DOHH2 (cell line): ENCODE data around the gene GATAD2B.

Source experiments
- H3F3A ChIP-seq: fragments of 200-600 bp; sonication (generic), shearing (Covaris generic); 2 replicates; pipeline ENCODE4 v1.6.0; 2016; ENCODE audit warnings: antibody characterized with exemption, mild to moderate bottlenecking; ENCODE audit not compliant: control insufficient read depth, insufficient read depth
- H3K27ac ChIP-seq: fragments of 200-600 bp; sonication (generic); 2 replicates; pipeline ENCODE4 v1.5.1; 2014; ENCODE audit warnings: low read depth, mild to moderate bottlenecking, low read length, moderate library complexity
- H3K27me3 ChIP-seq: fragments of 200-600 bp; sonication (generic); 2 replicates; pipeline ENCODE4 v1.6.1; 2014; ENCODE audit warnings: mild to moderate bottlenecking, low read length, mixed read lengths; ENCODE audit not compliant: control insufficient read depth
- H3K36me3 ChIP-seq: fragments of 200-600 bp; sonication (generic); 2 replicates; pipeline ENCODE4 v1.6.1; 2014; ENCODE audit warnings: mild to moderate bottlenecking, low read length, moderate library complexity, mixed read lengths; ENCODE audit not compliant: control insufficient read depth
- H3K4me1 ChIP-seq: fragments of 200-600 bp; sonication (generic); 2 replicates; pipeline ENCODE4 v1.6.1; 2014; ENCODE audit warnings: mild to moderate bottlenecking, low read length, mixed read lengths; ENCODE audit not compliant: control insufficient read depth
- H3K4me2 ChIP-seq: fragments of 200-600 bp; sonication (generic); 2 replicates; pipeline ENCODE4 v1.6.0; 2014; ENCODE audit warnings: mild to moderate bottlenecking, low read length, moderate library complexity
- H3K4me3 ChIP-seq: fragments of 200-600 bp; sonication (generic); 2 replicates; pipeline ENCODE4 v1.5.1; 2014; ENCODE audit warnings: mild to moderate bottlenecking, low read length, mixed read lengths
- H3K79me2 ChIP-seq: fragments of 200-600 bp; sonication (generic); 2 replicates; pipeline ENCODE4 v1.6.1; 2014; ENCODE audit warnings: mild to moderate bottlenecking, low read length, mixed read lengths; ENCODE audit not compliant: control insufficient read depth
- H3K9me2 ChIP-seq: fragments of 200-600 bp; sonication (generic); replicated peaks from 2 replicates; pipeline ENCODE4 v1.6.1; 2014; ENCODE audit warnings: mild to moderate bottlenecking, low read length, mixed read lengths; ENCODE audit not compliant: control insufficient read depth
- H3K9me3 ChIP-seq: fragments of 200-600 bp; sonication (generic); 2 replicates; pipeline ENCODE4 v1.6.1; 2014; ENCODE audit warnings: antibody characterized with exemption, low read length, mixed read lengths; ENCODE audit not compliant: control insufficient read depth, insufficient read depth
- H4K20me1 ChIP-seq: fragments of 200-600 bp; sonication (generic); 2 replicates; pipeline ENCODE4 v1.6.0; 2014; ENCODE audit warnings: low read depth, mild to moderate bottlenecking, antibody characterized with exemption, low read length, moderate library complexity; ENCODE audit not compliant: control insufficient read depth, insufficient read depth
- CTCF ChIP-seq: fragments of 200-600 bp; sonication (generic); IDR thresholded peaks from one replicate; pipeline ENCODE4 v1.5.1; 2014; ENCODE audit warnings: antibody characterized with exemption, mild to moderate bottlenecking, low read depth, low read length; ENCODE audit not compliant: poor library complexity, severe bottlenecking
- EZH2phosphoT487 ChIP-seq: fragments of 200-600 bp; sonication (generic); IDR thresholded peaks from 2 replicates; pipeline ENCODE4 v1.6.1; 2017; ENCODE audit warnings: borderline replicate concordance, mild to moderate bottlenecking, antibody characterized with exemption, low read length, moderate library complexity, mixed read lengths

Gene GATAD2B

GRCh38 chr1:153922972-153923925 is at the start of gene GATAD2B:
Gene GATAD2B (minus strand): TSS chr1:153922972. CDS start chr1:153828347, 94,625 bp downstream.
- H3K27me3 ChIP-seq, result no peaks in the 10 kb centered on the region
- TF ChIP-seq EZH2phosphoT487 (no peak), CTCF (no peak)

GRCh38 chr1:153970346-153970745 is 47.6 kb upstream of the GATAD2B start:
- TF ChIP-seq CTCF (no peak), EZH2phosphoT487 (no peak)
- no peaks in the 10 kb centered on the region for H4K20me1 ChIP-seq
- peaks cover 33% of the 10 kb centered on the region for H3F3A ChIP-seq
- no peak overlapping the region for H3K27ac ChIP-seq
- H3K9me2 ChIP-seq, result no peaks in the 10 kb centered on the region
- H3K4me3 ChIP-seq, result no peak overlapping the region
- no peaks in the 10 kb centered on the region for H3K9me3 ChIP-seq
- peaks cover 25% of the 10 kb centered on the region for H3K4me1 ChIP-seq
- H3K79me2 ChIP-seq, result peaks cover 34% of the 10 kb centered on the region
- peaks cover 32% of the 10 kb centered on the region for H3K36me3 ChIP-seq
- no peaks in the 10 kb centered on the region for H3K27me3 ChIP-seq
- H3K4me2 ChIP-seq, result no peak overlapping the region

More at GRCh38 chr1:153922972-153923925, at the start of gene GATAD2B:
- H3K9me3 ChIP-seq, result no peaks in the 10 kb centered on the region
- H3K9me2 ChIP-seq, result no peaks in the 10 kb centered on the region
- peak within 1 kb of the TSS; percentile 91 for H3K27ac ChIP-seq
- H3K79me2 ChIP-seq, result peaks cover 55% of the 10 kb centered on the region
- H3K4me2 ChIP-seq, result peak within 1 kb of the TSS; percentile 94
- peaks cover 21% of the 10 kb centered on the region for H3F3A ChIP-seq
- peaks cover 40% of the 10 kb centered on the region for H3K36me3 ChIP-seq
- peaks cover 40% of the 10 kb centered on the region for H3K4me1 ChIP-seq
- peak within 1 kb of the TSS; percentile 93 for H3K4me3 ChIP-seq
- H4K20me1 ChIP-seq, result peaks cover 27% of the 10 kb centered on the region

- TF ChIP-seq CTCF (no peak), EZH2phosphoT487 (no peak)
- no peak overlapping the region for H3K27ac ChIP-seq
- H3K4me1 ChIP-seq, result peaks cover 32% of the 10 kb centered on the region
- H3F3A ChIP-seq, result peaks cover 24% of the 10 kb centered on the region
- H3K36me3 ChIP-seq, result peaks cover 19% of the 10 kb centered on the region
- H4K20me1 ChIP-seq, result no peaks in the 10 kb centered on the region
- peak overlapping the region; percentile 76 for H3K4me3 ChIP-seq
- H3K4me2 ChIP-seq, result peak overlapping the region; percentile 97
- peaks cover 46% of the 10 kb centered on the region for H3K79me2 ChIP-seq
- H3K9me3 ChIP-seq, result no peaks in the 10 kb centered on the region
- H3K27me3 ChIP-seq, result no peaks in the 10 kb centered on the region
- no peaks in the 10 kb centered on the region for H3K9me2 ChIP-seq
These were observed 46.2 kb upstream of the GATAD2B start for GRCh38 chr1:153968972-153969371.
